ENCODE data around the gene AFAP1. TPM values are rescaled to one million over a fixed set of nuclear protein-coding genes. Genes with fewer than 3 reads are reported as not detected.

AFAP1 gene
- total RNA-seq, 1 donor from 2014 or later = 0.24 TPM

DNA sequence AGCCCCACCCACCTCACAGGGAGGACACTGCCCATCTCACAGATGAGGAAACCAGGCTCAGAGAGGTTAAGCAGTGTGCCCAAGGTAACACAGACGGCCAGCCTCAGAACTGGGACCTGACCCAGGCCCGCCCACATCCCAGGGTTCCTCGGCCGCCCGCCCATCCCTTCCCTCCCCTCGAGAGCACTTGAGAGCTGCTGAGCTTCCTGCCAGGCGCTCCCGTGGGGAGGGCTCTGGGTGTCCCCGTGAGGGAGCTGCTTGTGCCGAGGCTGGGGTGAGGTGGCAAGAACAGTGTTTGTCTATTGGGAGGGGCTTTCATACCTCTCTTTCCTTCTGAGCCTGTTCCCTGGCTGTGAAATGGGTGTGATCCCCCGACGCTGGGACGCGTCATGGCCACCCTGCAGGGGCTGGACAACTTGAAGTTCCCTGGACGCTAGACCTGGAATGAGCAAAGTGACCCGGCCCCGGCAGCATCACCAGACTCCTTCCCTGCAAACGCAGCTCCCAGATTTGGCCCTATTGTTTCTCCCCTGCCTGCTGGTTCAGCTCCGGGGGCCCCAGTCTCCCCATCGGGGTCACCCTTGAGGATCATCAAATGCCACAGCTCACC lies 204.9 kb downstream of the AFAP1 start:
- DNase-seq (no peak), ATAC-seq (ENCODE audit: low read depth) (no peak)
- Mint-ChIP-seq H3K9me3 (no peaks in the 10 kb centered on the region), H3K4me3 (no peak overlapping the region), H3K27ac (no peak overlapping the region), H3K27me3 (no peaks in the 10 kb centered on the region), H3K4me1 (no peaks in the 10 kb centered on the region), H3K36me3 (ENCODE audit: low read depth) (no peaks in the 10 kb centered on the region)
- TF ChIP-seq, protein P1, sequence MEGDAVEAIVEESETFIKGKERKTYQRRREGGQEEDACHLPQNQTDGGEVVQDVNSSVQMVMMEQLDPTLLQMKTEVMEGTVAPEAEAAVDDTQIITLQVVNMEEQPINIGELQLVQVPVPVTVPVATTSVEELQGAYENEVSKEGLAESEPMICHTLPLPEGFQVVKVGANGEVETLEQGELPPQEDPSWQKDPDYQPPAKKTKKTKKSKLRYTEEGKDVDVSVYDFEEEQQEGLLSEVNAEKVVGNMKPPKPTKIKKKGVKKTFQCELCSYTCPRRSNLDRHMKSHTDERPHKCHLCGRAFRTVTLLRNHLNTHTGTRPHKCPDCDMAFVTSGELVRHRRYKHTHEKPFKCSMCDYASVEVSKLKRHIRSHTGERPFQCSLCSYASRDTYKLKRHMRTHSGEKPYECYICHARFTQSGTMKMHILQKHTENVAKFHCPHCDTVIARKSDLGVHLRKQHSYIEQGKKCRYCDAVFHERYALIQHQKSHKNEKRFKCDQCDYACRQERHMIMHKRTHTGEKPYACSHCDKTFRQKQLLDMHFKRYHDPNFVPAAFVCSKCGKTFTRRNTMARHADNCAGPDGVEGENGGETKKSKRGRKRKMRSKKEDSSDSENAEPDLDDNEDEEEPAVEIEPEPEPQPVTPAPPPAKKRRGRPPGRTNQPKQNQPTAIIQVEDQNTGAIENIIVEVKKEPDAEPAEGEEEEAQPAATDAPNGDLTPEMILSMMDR (IDR thresholded peaks at IDR 0.05) = no peak
- intact Hi-C loops (cut with micrococcal nuclease) = no loop called here
- ChIA-PET POLR2A (no interaction called here), CTCF (no interaction called here)

DNA sequence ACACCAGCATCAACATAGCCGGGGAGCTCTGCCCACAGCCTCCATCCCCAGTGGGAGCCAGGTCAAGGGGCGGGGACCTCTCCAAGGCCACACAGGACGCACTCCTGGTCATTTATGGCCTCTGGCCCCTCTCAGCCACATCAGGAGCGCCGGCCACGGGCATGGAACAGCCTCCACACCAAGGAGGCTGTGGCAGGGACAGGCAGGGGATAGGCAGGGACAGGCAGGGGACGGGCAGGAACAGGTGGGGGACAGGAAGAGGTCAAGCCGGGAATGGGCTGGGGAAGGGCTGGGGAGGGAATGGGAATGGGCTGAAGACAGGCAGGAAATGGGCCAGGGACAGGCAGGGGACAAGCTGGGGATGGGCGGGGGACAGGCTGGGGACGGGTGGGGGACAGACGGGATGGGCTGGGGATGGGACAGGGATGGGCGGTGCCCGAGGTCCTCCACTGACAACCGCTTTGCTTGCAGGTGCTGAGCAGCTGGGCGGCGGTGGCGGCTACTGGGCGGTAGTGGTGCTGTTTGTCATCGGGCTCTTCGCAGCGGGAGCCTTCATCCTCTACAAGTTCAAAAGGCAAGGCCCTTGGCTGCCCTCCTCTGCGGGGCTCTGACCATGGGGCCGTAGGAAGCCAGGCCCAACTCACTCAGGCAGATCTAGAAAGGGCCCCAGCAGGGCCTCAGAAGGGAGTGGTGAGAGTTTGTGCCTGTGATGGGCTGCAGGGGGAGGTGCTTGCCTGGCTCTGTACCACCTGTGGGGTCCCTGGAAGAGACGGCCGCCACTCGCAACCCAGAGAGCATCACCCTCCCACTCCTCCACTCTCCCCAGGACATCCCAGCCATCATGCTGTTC lies 205.6 kb downstream of the AFAP1 start:
- intact Hi-C loops (cut with micrococcal nuclease) = no loop called here
- H3K9me3 Mint-ChIP-seq = no peaks in the 10 kb centered on the region
- no peak for DNase-seq
- ChIA-PET POLR2A (no interaction called here), CTCF (no interaction called here)
- TF ChIP-seq, protein P1 (IDR thresholded peaks at IDR 0.05) = no peak
- H3K36me3 Mint-ChIP-seq (ENCODE audit: low read depth) = no peaks in the 10 kb centered on the region
- no peaks in the 10 kb centered on the region for H3K27me3 Mint-ChIP-seq
- no peak overlapping the region for H3K27ac Mint-ChIP-seq
- H3K4me3 Mint-ChIP-seq = no peak overlapping the region
- H3K4me1 Mint-ChIP-seq = no peaks in the 10 kb centered on the region
- ATAC-seq (ENCODE audit: low read depth) = no peak

DNA sequence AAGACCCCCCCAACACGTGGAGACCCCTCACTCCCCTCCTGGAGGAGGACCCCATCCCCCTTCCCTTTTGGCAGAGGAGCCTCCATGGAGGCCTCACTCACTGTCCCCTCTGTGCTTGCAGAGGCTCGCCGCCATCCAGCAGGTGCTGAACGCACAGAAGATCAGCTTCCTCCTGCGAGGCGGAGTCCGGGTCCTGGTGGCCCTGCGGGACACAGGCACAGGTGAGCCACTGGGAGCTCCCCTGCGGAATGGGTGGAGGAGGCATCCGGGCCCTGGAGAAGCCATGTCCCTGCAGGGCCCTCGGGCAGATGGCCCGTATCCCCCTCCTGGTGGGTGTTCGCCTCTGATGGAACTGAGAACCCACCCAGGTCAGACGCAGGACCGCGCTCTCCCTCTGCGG lies 206.5 kb downstream of the AFAP1 start:
- H3K27ac Mint-ChIP-seq = no peak overlapping the region
- no peak for DNase-seq
- no peaks in the 10 kb centered on the region for H3K27me3 Mint-ChIP-seq
- intact Hi-C loops (cut with micrococcal nuclease) = no loop called here
- H3K9me3 Mint-ChIP-seq = no peaks in the 10 kb centered on the region
- H3K4me3 Mint-ChIP-seq = no peak overlapping the region
- no peaks in the 10 kb centered on the region for H3K36me3 Mint-ChIP-seq (ENCODE audit: low read depth)
- ChIA-PET CTCF (no interaction called here), POLR2A (no interaction called here)
- TF ChIP-seq, protein P1 (IDR thresholded peaks at IDR 0.05) = no peak
- H3K4me1 Mint-ChIP-seq = no peaks in the 10 kb centered on the region
- ATAC-seq (ENCODE audit: low read depth) = no peak

DNA sequence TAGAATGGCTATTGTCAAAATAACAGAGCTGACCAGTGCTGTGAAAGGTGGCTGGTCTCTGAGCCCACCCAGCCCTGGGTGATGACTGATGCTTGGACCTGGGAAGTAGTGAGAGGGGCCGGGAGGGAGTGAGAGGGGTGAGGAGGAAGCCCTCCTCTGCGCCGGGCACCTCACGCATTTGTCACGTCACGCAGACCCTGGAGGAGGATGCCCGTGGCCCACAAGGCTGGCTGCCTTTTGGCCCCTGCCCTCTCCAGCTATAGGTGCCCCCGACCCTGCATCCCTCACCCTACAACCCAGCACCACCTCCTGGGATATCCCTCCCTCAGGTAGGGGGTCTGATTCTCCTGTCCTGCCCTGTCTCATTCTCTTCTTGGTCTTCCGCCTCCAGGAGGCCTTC lies 207.4 kb downstream of the AFAP1 start:
- no peak overlapping the region for H3K27ac Mint-ChIP-seq
- POLR2A ChIA-PET = no interaction called here
- CTCF ChIA-PET = no interaction called here
- no peaks in the 10 kb centered on the region for H3K4me1 Mint-ChIP-seq
- TF ChIP-seq, protein P1 (IDR thresholded peaks at IDR 0.05) = no peak
- intact Hi-C loops (cut with micrococcal nuclease) = no loop called here
- no peaks in the 10 kb centered on the region for H3K9me3 Mint-ChIP-seq
- no peaks in the 10 kb centered on the region for H3K36me3 Mint-ChIP-seq (ENCODE audit: low read depth)
- H3K27me3 Mint-ChIP-seq = no peaks in the 10 kb centered on the region
- DNase-seq = no peak
- ATAC-seq (ENCODE audit: low read depth) = no peak
- H3K4me3 Mint-ChIP-seq = no peak overlapping the region

DNA sequence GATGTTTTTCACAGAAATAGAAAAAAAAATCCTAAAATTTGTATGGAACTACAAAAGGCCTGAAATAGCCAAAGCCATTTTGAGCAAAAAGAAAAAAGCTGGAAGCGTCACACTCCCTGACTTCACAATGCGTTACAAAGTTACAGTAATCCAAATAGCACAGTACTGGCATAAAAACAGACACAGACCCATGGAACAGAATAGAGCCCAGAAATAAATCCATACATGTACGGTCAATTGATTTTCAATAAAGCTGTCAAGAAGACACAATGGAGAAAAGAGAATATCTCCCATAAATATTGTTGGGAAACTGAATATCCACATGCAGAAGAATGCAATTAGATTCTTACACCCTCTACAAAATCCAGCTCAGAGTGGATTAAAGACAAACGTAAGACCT lies 208.2 kb downstream of the AFAP1 start:
- TF ChIP-seq, protein P1 (IDR thresholded peaks at IDR 0.05) = no peak
- no peak overlapping the region for H3K4me3 Mint-ChIP-seq
- POLR2A ChIA-PET = no interaction called here
- CTCF ChIA-PET = no interaction called here
- H3K36me3 Mint-ChIP-seq (ENCODE audit: low read depth) = no peaks in the 10 kb centered on the region
- no peak overlapping the region for H3K27ac Mint-ChIP-seq
- no peaks in the 10 kb centered on the region for H3K9me3 Mint-ChIP-seq
- intact Hi-C loops (cut with micrococcal nuclease) = no loop called here
- no peaks in the 10 kb centered on the region for H3K27me3 Mint-ChIP-seq
- ATAC-seq (ENCODE audit: low read depth) (no peak), DNase-seq (no peak)
- no peaks in the 10 kb centered on the region for H3K4me1 Mint-ChIP-seq
